Natural killer cell (primary cell): ENCODE measurements around the gene KLK2. TPM values are rescaled to one million over a fixed set of nuclear protein-coding genes. Genes with fewer than 3 reads are reported as not detected.
A peak's percentile ranks its signal among the peaks of the same experiment; 100 is the strongest.

Source experiments
- ATAC-seq, 3 donors: fragments of 150-1000 bp in 2 of 3; fragments of 200-7000 bp in 1 of 3; cut with Tn5 transposase; 1 replicate in 1 of 3; 2 replicates in 2 of 3; pipeline ENCODE4 v1.10.0; 2021; ENCODE audit warnings: mild to moderate bottlenecking in 2 of 3, moderate library complexity in 2 of 3
- DNase-seq, 2 donors: peaks; one replicate each; pipeline versions ENCODE4 v3.0.0 to v3.0.0-alpha.2; 2013 to 2021; ENCODE audit warnings: mixed read lengths in 1 of 2
- H3K27ac ChIP-seq: one replicate; pipeline ENCODE4 v1.5.1; 2013; ENCODE audit warnings: mild to moderate bottlenecking, low read length
- H3K27me3 ChIP-seq: one replicate; pipeline ENCODE4 v1.6.1; 2013; ENCODE audit warnings: low read length; ENCODE audit not compliant: control insufficient read depth, insufficient read depth
- H3K36me3 ChIP-seq: one replicate; pipeline ENCODE4 v1.6.1; 2013; ENCODE audit warnings: low read length; ENCODE audit not compliant: control insufficient read depth, insufficient read depth
- H3K4me1 ChIP-seq: one replicate; pipeline ENCODE4 v1.6.1; 2013; ENCODE audit warnings: low read length; ENCODE audit not compliant: control insufficient read depth, insufficient read depth
- H3K4me3 ChIP-seq: one replicate; pipeline ENCODE4 v1.5.1; 2013; ENCODE audit warnings: low read length
- H3K9me3 ChIP-seq: one replicate; pipeline ENCODE4 v1.6.1; 2013; ENCODE audit warnings: low read length; ENCODE audit not compliant: control insufficient read depth, insufficient read depth
- H3K27ac Mint-ChIP-seq, 2 donors: one replicate each; pipeline ENCODE4 v1.8.0; 2022; ENCODE audit warnings: mild to moderate bottlenecking in 2 of 2, mixed read lengths in 2 of 2, moderate library complexity in 1 of 2
- H3K27me3 Mint-ChIP-seq, 2 donors: one replicate each; pipeline ENCODE4 v1.8.0; 2022; ENCODE audit warnings: low read depth in 2 of 2, mixed read lengths in 2 of 2
- H3K36me3 Mint-ChIP-seq: one replicate; pipeline ENCODE4 v1.8.0; 2022; ENCODE audit warnings: mixed read lengths
- H3K4me1 Mint-ChIP-seq, 2 donors: one replicate each; pipeline ENCODE4 v1.8.0; 2022; ENCODE audit warnings: mixed read lengths in 2 of 2
- H3K4me3 Mint-ChIP-seq: one replicate; pipeline ENCODE4 v1.8.0; 2022; ENCODE audit warnings: mild to moderate bottlenecking, moderate library complexity, mixed read lengths
- H3K9me3 Mint-ChIP-seq, 2 donors: one replicate each; pipeline ENCODE4 v1.8.0; 2022; ENCODE audit warnings: mixed read lengths in 2 of 2
- WGBS: methylation state at CpG from one replicate; pipeline ENCODE4 v1.1.7; 2013; ENCODE audit warnings: missing lambda C conversion rate; ENCODE audit not compliant: insufficient coverage; 5-methylcytosine and 5-hydroxymethylcytosine counted together
- intact Hi-C: fragments of 100-400 bp; cut with micrococcal nuclease; formaldehyde crosslinking; loops from one replicate; pipeline ENCODE4 v1.14.2; 2022
- total RNA-seq, 4 donors: library from RNA; stranded (reverse); fragments of 120-200 nt in 1 of 4; gene quantifications; one replicate each; pipeline versions ENCODE4 v1.2.3 to v1.2.4, GENCODE V29; 2013 to 2022
- TF ChIP-seq, protein P1 (sequence below): fragments of 200-600 bp; IDR thresholded peaks from one replicate; pipeline ENCODE4 v1.8.0; 2022; ENCODE audit warnings: antibody characterized with exemption

The KLK2 gene
- total RNA-seq, 3 donors from 2014 or later (not counting 1 experiment from before 2014, with no cell fraction given) = not detected

DNA sequence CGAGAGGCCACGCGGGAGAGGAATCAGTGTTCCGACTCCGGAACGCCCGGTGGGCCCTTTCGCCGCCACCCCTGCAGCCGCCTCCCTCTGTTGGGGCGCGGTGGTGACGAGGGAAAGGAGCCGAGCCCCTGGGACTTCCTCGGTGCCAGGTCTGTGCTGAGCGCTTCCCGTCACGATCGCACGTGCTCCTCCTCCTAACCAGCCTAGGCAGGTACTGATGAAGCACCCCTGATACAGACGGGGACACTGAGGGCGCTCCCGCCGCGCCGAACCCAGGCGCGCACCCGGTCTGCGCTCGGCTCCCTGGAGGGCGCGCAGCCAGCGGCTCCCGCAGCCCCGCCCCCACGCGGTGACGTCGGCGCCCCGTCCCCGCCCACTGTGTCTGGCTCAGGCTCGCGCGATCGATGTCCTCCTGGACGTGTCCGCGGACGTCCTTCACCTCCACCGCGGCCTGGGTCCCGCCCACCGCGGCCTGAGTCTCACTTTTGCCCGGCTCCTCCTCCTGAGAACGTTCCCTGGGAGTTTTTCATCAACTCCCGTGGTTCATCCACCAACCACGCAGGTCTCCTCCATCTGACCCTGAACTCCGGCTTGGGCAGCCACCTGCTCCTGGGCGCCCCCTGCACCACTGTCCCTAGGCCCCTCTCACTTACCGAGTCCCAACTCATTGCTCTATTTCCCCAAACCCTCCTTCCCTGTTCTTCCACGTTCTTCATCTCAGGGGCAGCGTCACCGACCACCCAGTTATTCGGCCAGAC, 37.3 kb upstream of the KLK2 start:
- 3% methylated on average over 67 of the region's 67 CpGs for WGBS
- H3K4me1 Mint-ChIP-seq = peaks cover 5 to 21% of the 10 kb centered on the region in 2 donors
- peaks cover 8% of the 10 kb centered on the region for H3K27me3 ChIP-seq
- H3K4me1 ChIP-seq = peaks cover 12% of the 10 kb centered on the region
- H3K27ac Mint-ChIP-seq = peak overlapping the region in 1 of 2 donors; percentile 81
- H3K4me3 Mint-ChIP-seq = peak overlapping the region; percentile 87
- H3K36me3 ChIP-seq = no peaks in the 10 kb centered on the region
- peak; percentile 72 to 75 for DNase-seq
- TF ChIP-seq, protein P1, sequence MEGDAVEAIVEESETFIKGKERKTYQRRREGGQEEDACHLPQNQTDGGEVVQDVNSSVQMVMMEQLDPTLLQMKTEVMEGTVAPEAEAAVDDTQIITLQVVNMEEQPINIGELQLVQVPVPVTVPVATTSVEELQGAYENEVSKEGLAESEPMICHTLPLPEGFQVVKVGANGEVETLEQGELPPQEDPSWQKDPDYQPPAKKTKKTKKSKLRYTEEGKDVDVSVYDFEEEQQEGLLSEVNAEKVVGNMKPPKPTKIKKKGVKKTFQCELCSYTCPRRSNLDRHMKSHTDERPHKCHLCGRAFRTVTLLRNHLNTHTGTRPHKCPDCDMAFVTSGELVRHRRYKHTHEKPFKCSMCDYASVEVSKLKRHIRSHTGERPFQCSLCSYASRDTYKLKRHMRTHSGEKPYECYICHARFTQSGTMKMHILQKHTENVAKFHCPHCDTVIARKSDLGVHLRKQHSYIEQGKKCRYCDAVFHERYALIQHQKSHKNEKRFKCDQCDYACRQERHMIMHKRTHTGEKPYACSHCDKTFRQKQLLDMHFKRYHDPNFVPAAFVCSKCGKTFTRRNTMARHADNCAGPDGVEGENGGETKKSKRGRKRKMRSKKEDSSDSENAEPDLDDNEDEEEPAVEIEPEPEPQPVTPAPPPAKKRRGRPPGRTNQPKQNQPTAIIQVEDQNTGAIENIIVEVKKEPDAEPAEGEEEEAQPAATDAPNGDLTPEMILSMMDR = no peak
- H3K9me3 ChIP-seq = no peaks in the 10 kb centered on the region
- no peaks in the 10 kb centered on the region for H3K36me3 Mint-ChIP-seq
- H3K27ac ChIP-seq = no peak overlapping the region
- intact Hi-C loops = no loop called here
- peak overlapping the region; percentile 52 for H3K4me3 ChIP-seq
- peaks cover 19 to 34% of the 10 kb centered on the region in 2 donors for H3K27me3 Mint-ChIP-seq
- no peaks in the 10 kb centered on the region for H3K9me3 Mint-ChIP-seq
- ATAC-seq = peak; percentile 72 to 94 (median 93)

DNA sequence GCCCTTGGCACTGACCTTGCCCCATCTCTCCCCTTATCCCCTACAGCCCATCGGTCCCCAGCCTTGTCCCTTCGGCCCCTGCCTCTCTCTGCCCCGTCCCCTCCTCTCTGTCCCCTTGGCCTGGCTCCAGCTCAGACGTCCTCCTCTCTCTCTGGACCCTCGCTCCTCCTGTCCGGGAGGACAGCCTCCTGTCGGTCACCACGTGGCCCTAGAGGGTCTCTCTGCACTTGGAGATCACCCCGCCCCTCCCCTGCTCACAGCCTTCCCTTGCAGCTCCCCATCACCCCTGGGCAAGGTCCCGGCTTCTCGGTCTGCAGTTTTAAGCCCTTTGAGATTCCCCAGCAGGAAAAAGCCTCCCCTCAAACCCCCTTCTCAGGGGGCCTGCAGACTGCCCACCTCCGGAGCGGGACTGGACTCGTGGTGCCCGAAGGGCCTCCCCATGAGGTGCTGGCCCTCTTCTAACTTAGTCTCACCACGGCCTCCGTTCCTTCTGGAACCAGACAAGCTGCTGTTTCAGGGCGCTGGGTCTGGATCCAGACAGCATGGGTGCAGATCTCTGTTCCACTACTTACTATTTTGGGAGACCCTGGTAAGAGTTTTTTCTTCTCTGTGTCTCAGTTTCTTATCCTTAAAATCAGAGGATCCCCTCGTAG, 36.6 kb upstream of the KLK2 start:
- Histone ChIP-seq H3K27ac (no peak overlapping the region), H3K9me3 (no peaks in the 10 kb centered on the region), H3K4me3 (no peak overlapping the region), H3K4me1 (peaks cover 12% of the 10 kb centered on the region), H3K27me3 (peaks cover 8% of the 10 kb centered on the region), H3K36me3 (no peaks in the 10 kb centered on the region)
- intact Hi-C loops = no loop called here
- 52% methylated on average over 19 of the region's 19 CpGs for WGBS
- Mint-ChIP-seq H3K4me1 (peaks cover 5 to 21% of the 10 kb centered on the region in 2 donors), H3K27me3 (peaks cover 19 to 30% of the 10 kb centered on the region in 2 donors), H3K4me3 (peak overlapping the region; percentile 87), H3K9me3 (no peaks in the 10 kb centered on the region), H3K27ac (peak overlapping the region in 1 of 2 donors; percentile 81), H3K36me3 (no peaks in the 10 kb centered on the region)
- no peak for ATAC-seq
- TF ChIP-seq, protein P1 = no peak
- DNase-seq = no peak

DNA sequence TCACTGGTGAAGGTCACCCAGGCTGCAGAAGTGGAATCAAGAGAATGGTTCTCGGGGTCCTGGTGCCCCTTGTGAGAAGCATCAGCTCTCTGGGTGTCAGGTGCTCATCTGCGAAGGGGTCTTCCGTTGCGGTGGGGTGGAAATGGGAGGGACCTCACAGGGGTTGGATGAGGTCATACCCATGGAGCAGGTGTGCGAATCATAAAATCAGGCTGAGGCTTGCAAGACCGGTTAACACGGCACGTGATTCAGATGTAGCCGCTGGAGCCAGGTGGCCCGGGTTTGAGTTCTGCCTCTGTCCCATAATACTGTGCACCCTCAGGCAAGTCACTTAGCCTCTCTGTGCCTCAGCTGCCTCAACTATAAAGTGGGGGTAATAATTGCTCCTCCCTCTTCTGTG, 35.9 kb upstream of the KLK2 start:
- Histone ChIP-seq H3K27ac (no peak overlapping the region), H3K36me3 (no peaks in the 10 kb centered on the region), H3K4me1 (peaks cover 12% of the 10 kb centered on the region), H3K4me3 (no peak overlapping the region), H3K27me3 (peaks cover 8% of the 10 kb centered on the region), H3K9me3 (no peaks in the 10 kb centered on the region)
- Mint-ChIP-seq H3K27ac (no peak overlapping the region), H3K9me3 (no peaks in the 10 kb centered on the region), H3K4me3 (peak overlapping the region; percentile 87), H3K4me1 (peaks cover 5 to 21% of the 10 kb centered on the region in 2 donors), H3K36me3 (no peaks in the 10 kb centered on the region), H3K27me3 (peaks cover 19 to 30% of the 10 kb centered on the region in 2 donors)
- DNase-seq = no peak
- intact Hi-C loops = no loop called here
- WGBS = 75% methylated on average over 10 of the region's 10 CpGs
- TF ChIP-seq, protein P1 = no peak
- no peak for ATAC-seq
